ENCODE results near the gene TMEM179. TPM values are rescaled to one million over a fixed set of nuclear protein-coding genes. Genes with fewer than 3 reads are reported as not detected.
A peak's percentile ranks its signal among the peaks of the same experiment; 100 is the strongest.
"Not testable (repeated sequence)": the region's sequence is repeated elsewhere in the genome, so short reads cannot be mapped to it uniquely, and the experiment has no call there.

The TMEM179 gene
- total RNA-seq, 4 donors from 2014 or later, result 3.1 TPM; not detected in 3

- WGBS, 2 donors, result 10 to 48% methylated on average over 5 to 8 of the region's 9 CpGs
- TF ChIP-seq POLR2A (IDR thresholded peaks at IDR 0.05), result no peak
- no peak for TF ChIP-seq CTCF (IDR thresholded peaks at IDR 0.05)
- Histone ChIP-seq H3K27me3 (no peaks in the 10 kb centered on the region), H3K4me3 (replicated peaks in 1 of 3) (no peak overlapping the region), H3K4me1 (peaks cover 24 to 31% of the 10 kb centered on the region in 2 donors), H3K36me3 (no peaks in the 10 kb centered on the region), H3K27ac (peak overlapping the region; percentile 5 to 33 (median 25)), H3K9me3 (no peaks in the 10 kb centered on the region)
- peak; percentile 98 for DNase-seq
- intact Hi-C loops (cut with DNase I), result no loop called here
These were observed 23.6 kb downstream of the TMEM179 start for GRCh38 chr14:104580961-104581360.

- peaks cover 24 to 31% of the 10 kb centered on the region in 2 donors for H3K4me1 ChIP-seq
- H3K9me3 ChIP-seq; H3K4me3 ChIP-seq (replicated peaks in 1 of 3); H3K36me3 ChIP-seq; intact Hi-C loops (cut with DNase I); DNase-seq; H3K27ac ChIP-seq; H3K27me3 ChIP-seq: not testable (repeated sequence)
- WGBS, 2 donors, result 65% methylated on average over 5 to 6 of the region's 6 CpGs
These were observed 24.6 kb downstream of the TMEM179 start for GRCh38 chr14:104579939-104580338.

- Histone ChIP-seq H3K36me3 (no peaks in the 10 kb centered on the region), H3K9me3 (no peaks in the 10 kb centered on the region), H3K4me3 (replicated peaks in 1 of 3) (no peak within 1 kb of the TSS), H3K27me3 (no peaks in the 10 kb centered on the region), H3K4me1 (peaks cover 24 to 31% of the 10 kb centered on the region in 2 donors), H3K27ac (peak within 1 kb of the TSS in 2 of 3 donors; percentile 17 to 25)
- intact Hi-C loops (cut with DNase I), result no loop called here
- 16 to 18% methylated on average over 11 to 14 of the region's 17 CpGs for WGBS, 2 donors
- DNase-seq, result peak; percentile 61 to 72
- no peak for TF ChIP-seq CTCF (IDR thresholded peaks at IDR 0.05)
- TF ChIP-seq POLR2A (IDR thresholded peaks at IDR 0.05), result no peak
These were observed 25.1 kb downstream of the TMEM179 start, which contains the start of gene C14orf180 for GRCh38 chr14:104579507-104579906. Gene C14orf180, plus strand, starts transcription at chr14:104579764. Its CDS starts 6,667 bp downstream, at chr14:104586431.

GRCh38 chr14:104578321-104578720, 26.3 kb downstream of the TMEM179 start:
- DNase-seq, result no peak
- Histone ChIP-seq H3K9me3 (no peaks in the 10 kb centered on the region), H3K36me3 (no peaks in the 10 kb centered on the region), H3K4me1 (peaks cover 24 to 31% of the 10 kb centered on the region in 2 donors), H3K4me3 (replicated peaks in 1 of 3) (no peak overlapping the region), H3K27me3 (no peaks in the 10 kb centered on the region), H3K27ac (no peak overlapping the region)
- intact Hi-C loops (cut with DNase I), result no loop called here
- TF ChIP-seq POLR2A (IDR thresholded peaks at IDR 0.05) (no peak), CTCF (IDR thresholded peaks at IDR 0.05) (no peak)
- WGBS, 2 donors, result 72 to 90% methylated on average over 7 to 9 of the region's 11 CpGs

GRCh38 chr14:104577847-104578301, 26.7 kb downstream of the TMEM179 start:
- 89 to 91% methylated on average over 6 to 19 of the region's 19 CpGs for WGBS, 2 donors
- no peaks in the 10 kb centered on the region for H3K36me3 ChIP-seq
- TF ChIP-seq POLR2A (IDR thresholded peaks at IDR 0.05) (no peak), CTCF (IDR thresholded peaks at IDR 0.05) (no peak)

More at GRCh38 chr14:104577847-104578301, 26.7 kb downstream of the TMEM179 start:
- intact Hi-C loops (cut with DNase I), result no loop called here
- H3K27me3 ChIP-seq, result no peaks in the 10 kb centered on the region
- H3K9me3 ChIP-seq, result no peaks in the 10 kb centered on the region
- no peak overlapping the region for H3K4me3 ChIP-seq (replicated peaks in 1 of 3)
- H3K27ac ChIP-seq, result no peak overlapping the region
- H3K4me1 ChIP-seq, result peaks cover 24 to 31% of the 10 kb centered on the region in 2 donors
- DNase-seq, result no peak
